Neuronal stem cell (in vitro differentiated cells): ENCODE data around the gene TBX19.

Source experiments
- DNase-seq: peaks from one replicate; pipeline ENCODE4 v3.0.0-alpha.2; 2013; ENCODE audit warnings: low spot score
- H2AFZ ChIP-seq: one replicate; pipeline ENCODE4 v1.6.1; 2013; ENCODE audit warnings: mild to moderate bottlenecking, low read length, inconsistent platforms
- H2AK5ac ChIP-seq: 2 replicates; pipeline ENCODE4 v1.6.1; 2013; ENCODE audit warnings: low read depth, mild to moderate bottlenecking, inconsistent platforms, low read length, moderate library complexity, mixed read lengths
- H2BK120ac ChIP-seq: 2 replicates; pipeline ENCODE4 v1.6.1; 2013; ENCODE audit warnings: low read depth, mild to moderate bottlenecking, inconsistent platforms, low read length, moderate library complexity, mixed read lengths
- H2BK12ac ChIP-seq: one replicate; pipeline ENCODE4 v1.6.1; 2013; ENCODE audit warnings: low read length, inconsistent platforms
- H2BK15ac ChIP-seq: 2 replicates; pipeline ENCODE4 v1.6.1; 2013; ENCODE audit warnings: mild to moderate bottlenecking, low read length, inconsistent platforms, mixed read lengths
- H2BK5ac ChIP-seq: one replicate; pipeline ENCODE4 v1.6.1; 2013; ENCODE audit warnings: inconsistent platforms, mild to moderate bottlenecking, low read length, moderate library complexity
- H3K14ac ChIP-seq: one replicate; pipeline ENCODE4 v1.6.1; 2013; ENCODE audit warnings: low read length, inconsistent platforms
- H3K18ac ChIP-seq: 2 replicates; pipeline ENCODE4 v1.6.1; 2013; ENCODE audit warnings: low read length, inconsistent platforms
- H3K23ac ChIP-seq: 2 replicates; pipeline ENCODE4 v1.6.1; 2013; ENCODE audit warnings: low read depth, mild to moderate bottlenecking, mixed read lengths, low read length, inconsistent platforms; ENCODE audit not compliant: poor library complexity
- H3K27ac ChIP-seq: replicated peaks from 3 replicates; pipeline ENCODE4 v1.5.1; 2013; ENCODE audit warnings: low read length, inconsistent platforms
- H3K27me3 ChIP-seq, 3 experiments: 2 replicates each; pipeline ENCODE4 v1.6.1; 2013; ENCODE audit warnings: low read length in 3 of 3, mild to moderate bottlenecking in 2 of 3, inconsistent platforms in 1 of 3, low read depth in 1 of 3, mixed read lengths in 1 of 3, moderate library complexity in 1 of 3; ENCODE audit not compliant: control insufficient read depth in 3 of 3, insufficient read depth in 3 of 3
- H3K36me3 ChIP-seq, 2 donors: replicated peaks in 1 of 2; 2 replicates each; pipeline ENCODE4 v1.6.1; 2013; ENCODE audit warnings: low read length in 2 of 2; ENCODE audit not compliant: control insufficient read depth in 2 of 2, insufficient read depth in 2 of 2
- H3K4ac ChIP-seq: 2 replicates; pipeline ENCODE4 v1.6.1; 2013; ENCODE audit warnings: inconsistent platforms, mild to moderate bottlenecking, low read length, moderate library complexity
- H3K4me1 ChIP-seq, 2 donors: 1 replicate in 1 of 2; 2 replicates in 1 of 2; pipeline ENCODE4 v1.6.1; 2013; ENCODE audit warnings: low read length in 2 of 2, low read depth in 1 of 2; ENCODE audit not compliant: control insufficient read depth in 2 of 2, insufficient read depth in 1 of 2
- H3K4me2 ChIP-seq: one replicate; pipeline ENCODE4 v1.6.1; 2013; ENCODE audit warnings: mild to moderate bottlenecking, low read length, inconsistent platforms; ENCODE audit not compliant: insufficient read depth, poor library complexity, severe bottlenecking
- H3K4me3 ChIP-seq, 2 donors: 2 replicates each; pipeline ENCODE4 v1.5.1; 2013; ENCODE audit warnings: low read length in 2 of 2, mild to moderate bottlenecking in 2 of 2, inconsistent platforms in 1 of 2, moderate library complexity in 1 of 2
- H3K79me1 ChIP-seq: one replicate; pipeline ENCODE4 v1.6.1; 2013; ENCODE audit warnings: low read depth, mild to moderate bottlenecking, inconsistent platforms, low read length, moderate library complexity
- H3K9ac ChIP-seq: one replicate; pipeline ENCODE4 v1.6.1; 2013; ENCODE audit warnings: mild to moderate bottlenecking, low read depth, low read length, inconsistent platforms; ENCODE audit not compliant: poor library complexity
- H3K9me3 ChIP-seq, 2 donors: replicated peaks in 1 of 2; 2 replicates each; pipeline versions ENCODE3 to v1.6.1; 2013; ENCODE audit warnings: low read length in 2 of 2, mild to moderate bottlenecking in 2 of 2, inconsistent platforms in 1 of 2, low read depth in 1 of 2, mixed read lengths in 1 of 2, moderate library complexity in 1 of 2; ENCODE audit not compliant: control insufficient read depth in 2 of 2, insufficient read depth in 1 of 2
- H4K8ac ChIP-seq: one replicate; pipeline ENCODE4 v1.6.1; 2013; ENCODE audit warnings: low read depth, mild to moderate bottlenecking, inconsistent platforms, low read length, moderate library complexity
- H4K91ac ChIP-seq: one replicate; pipeline ENCODE4 v1.6.1; 2013; ENCODE audit warnings: low read length, low read depth, mild to moderate bottlenecking, inconsistent platforms; ENCODE audit not compliant: poor library complexity
- WGBS, 2 donors: extraction: QIAGEN DNeasy Blood & Tissue Kit; methylation state at CpG; one replicate each; pipeline ENCODE4 v1.1.7; 2013; ENCODE audit warnings: missing lambda C conversion rate in 2 of 2, mixed read lengths in 1 of 2; ENCODE audit not compliant: insufficient read length in 2 of 2, insufficient replicate concordance in 1 of 2; ENCODE audit errors: extremely low coverage in 2 of 2; 5-methylcytosine and 5-hydroxymethylcytosine counted together

The TBX19 gene

GRCh38 chr1:168236836-168237611 lies 43.7 kb upstream of the TBX19 start:
- Histone ChIP-seq H3K79me1 (no peaks in the 10 kb centered on the region), H3K9me3 (no peaks in the 10 kb centered on the region), H3K4ac (no peak overlapping the region), H4K8ac (no peak overlapping the region), H3K36me3 (peaks cover 8 to 93% of the 10 kb centered on the region in 2 donors), H2AFZ (no peak overlapping the region), H3K4me2 (no peak overlapping the region), H3K18ac (no peak overlapping the region), H2BK120ac (no peak overlapping the region), H3K27me3 (no peaks in the 10 kb centered on the region), H2BK5ac (no peak overlapping the region), H3K23ac (no peak overlapping the region), H3K4me3 (no peak overlapping the region), H4K91ac (no peak overlapping the region), H2AK5ac (no peak overlapping the region), H2BK12ac (no peak overlapping the region), H3K9ac (no peak overlapping the region), H3K4me1 (no peaks in the 10 kb centered on the region), H3K27ac (no peak overlapping the region), H3K14ac (no peak overlapping the region), H2BK15ac (no peak overlapping the region)
- DNase-seq: no peak
- no CpG with 5 or more reads among the region's 7 CpGs for WGBS, 2 donors

GRCh38 chr1:168243198-168243597 lies 37.5 kb upstream of the TBX19 start:
- peak overlapping the region; percentile 82 for H3K23ac ChIP-seq
- WGBS, 2 donors: no CpG with 5 or more reads among the region's 2 CpGs

GRCh38 chr1:168243636-168244212 lies 37.0 kb upstream of the TBX19 start:
- no CpG with 5 or more reads among the region's 3 CpGs for WGBS, 2 donors
- Histone ChIP-seq H3K9me3 (no peaks in the 10 kb centered on the region), H3K79me1 (no peaks in the 10 kb centered on the region), H3K23ac (peak overlapping the region; percentile 82), H3K18ac (peak overlapping the region; percentile 35), H2BK12ac (no peak overlapping the region), H4K8ac (no peak overlapping the region), H2BK5ac (no peak overlapping the region), H3K36me3 (peaks cover 13 to 76% of the 10 kb centered on the region in 2 donors), H2AK5ac (no peak overlapping the region), H4K91ac (no peak overlapping the region), H3K4me1 (peaks cover 0 to 6% of the 10 kb centered on the region in 2 donors), H2AFZ (no peak overlapping the region), H3K9ac (no peak overlapping the region), H2BK120ac (no peak overlapping the region), H3K27me3 (no peaks in the 10 kb centered on the region), H3K4ac (no peak overlapping the region), H3K4me3 (peak overlapping the region in 1 of 2 donors; percentile 16), H2BK15ac (no peak overlapping the region), H3K4me2 (no peak overlapping the region), H3K27ac (peak overlapping the region; percentile 5), H3K14ac (no peak overlapping the region)
- no peak for DNase-seq

More at GRCh38 chr1:168243198-168243597, 37.5 kb upstream of the TBX19 start:
- Histone ChIP-seq H3K27me3 (no peaks in the 10 kb centered on the region), H3K4me2 (no peak overlapping the region), H2BK120ac (no peak overlapping the region), H3K4ac (no peak overlapping the region), H3K79me1 (no peaks in the 10 kb centered on the region), H3K9ac (no peak overlapping the region), H2AK5ac (no peak overlapping the region), H3K4me3 (peak overlapping the region in 1 of 2 donors; percentile 16), H3K27ac (peak overlapping the region; percentile 5), H3K14ac (no peak overlapping the region), H2AFZ (no peak overlapping the region), H3K36me3 (peaks cover 13 to 80% of the 10 kb centered on the region in 2 donors), H2BK15ac (no peak overlapping the region), H4K8ac (no peak overlapping the region), H3K18ac (peak overlapping the region; percentile 35), H3K4me1 (peaks cover 0 to 6% of the 10 kb centered on the region in 2 donors), H2BK5ac (no peak overlapping the region), H3K9me3 (no peaks in the 10 kb centered on the region), H2BK12ac (no peak overlapping the region), H4K91ac (no peak overlapping the region)
- no peak for DNase-seq

- Histone ChIP-seq H3K4me2 (no peak overlapping the region), H2AK5ac (no peak overlapping the region), H3K4me1 (peaks cover 0 to 8% of the 10 kb centered on the region in 2 donors), H3K14ac (no peak overlapping the region), H4K8ac (no peak overlapping the region), H3K9me3 (no peaks in the 10 kb centered on the region), H3K79me1 (no peaks in the 10 kb centered on the region), H2BK12ac (no peak overlapping the region), H2BK15ac (no peak overlapping the region), H3K4ac (no peak overlapping the region), H3K9ac (no peak overlapping the region), H3K36me3 (peaks cover 13 to 72% of the 10 kb centered on the region in 2 donors), H4K91ac (no peak overlapping the region), H3K4me3 (no peak overlapping the region), H2BK120ac (no peak overlapping the region), H2AFZ (no peak overlapping the region), H3K23ac (no peak overlapping the region), H2BK5ac (no peak overlapping the region), H3K27ac (no peak overlapping the region), H3K27me3 (no peaks in the 10 kb centered on the region), H3K18ac (no peak overlapping the region)
- no peak for DNase-seq
- WGBS, 2 donors: no CpG with 5 or more reads among the region's 3 CpGs
These were observed 35.6 kb upstream of the TBX19 start for GRCh38 chr1:168245042-168245441.
